ENCODE results near the gene CRELD2.

The CRELD2 gene

DNA sequence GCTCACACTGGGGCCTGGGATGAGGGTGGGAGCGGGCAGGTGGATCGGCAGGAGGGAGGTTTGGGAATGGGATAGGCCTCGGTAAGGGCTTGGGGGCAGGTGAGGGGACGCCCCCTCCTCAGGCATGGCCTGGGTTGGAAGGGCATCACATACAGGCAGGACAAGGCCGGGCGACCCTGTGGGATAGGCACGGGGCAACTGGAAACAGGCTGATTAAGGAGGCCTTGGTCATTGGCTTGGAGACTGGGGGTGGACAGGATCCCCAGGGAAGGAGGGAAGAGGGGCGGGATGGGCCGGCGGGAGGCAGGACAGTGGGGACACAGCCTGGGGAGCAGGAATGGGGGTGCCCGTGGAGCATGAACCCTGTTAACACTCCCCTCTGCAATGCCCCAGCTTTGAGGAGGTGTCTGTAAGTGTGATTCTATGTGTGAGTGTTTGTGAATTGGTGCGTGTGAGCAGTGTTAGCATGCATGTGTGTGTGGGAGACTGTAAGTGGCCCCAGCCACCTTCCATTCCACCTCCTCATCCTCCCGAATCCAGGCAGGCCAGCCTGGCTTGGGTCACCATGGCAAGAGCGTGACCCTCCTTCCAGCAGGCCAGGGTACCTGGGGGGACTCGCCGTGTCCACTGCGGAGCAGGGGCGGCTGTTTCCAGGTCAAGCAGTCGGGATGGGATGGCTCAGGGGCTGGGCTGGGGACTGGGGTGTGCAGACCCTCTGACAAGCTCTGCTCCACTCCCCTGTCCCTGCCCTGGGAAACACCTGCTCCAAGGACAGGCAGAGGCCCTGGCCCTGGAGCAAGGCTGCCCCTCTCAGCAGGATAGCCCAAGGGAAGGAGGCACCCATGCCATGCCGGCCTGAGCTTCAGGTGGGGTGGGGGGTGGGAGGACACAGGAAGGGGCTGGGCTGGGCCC, 38.7 kb downstream of the CRELD2 start:
- no peak for DNase-seq (ENCODE audit: low read depth in 3 of 3, low spot score in 1 of 3)

DNA sequence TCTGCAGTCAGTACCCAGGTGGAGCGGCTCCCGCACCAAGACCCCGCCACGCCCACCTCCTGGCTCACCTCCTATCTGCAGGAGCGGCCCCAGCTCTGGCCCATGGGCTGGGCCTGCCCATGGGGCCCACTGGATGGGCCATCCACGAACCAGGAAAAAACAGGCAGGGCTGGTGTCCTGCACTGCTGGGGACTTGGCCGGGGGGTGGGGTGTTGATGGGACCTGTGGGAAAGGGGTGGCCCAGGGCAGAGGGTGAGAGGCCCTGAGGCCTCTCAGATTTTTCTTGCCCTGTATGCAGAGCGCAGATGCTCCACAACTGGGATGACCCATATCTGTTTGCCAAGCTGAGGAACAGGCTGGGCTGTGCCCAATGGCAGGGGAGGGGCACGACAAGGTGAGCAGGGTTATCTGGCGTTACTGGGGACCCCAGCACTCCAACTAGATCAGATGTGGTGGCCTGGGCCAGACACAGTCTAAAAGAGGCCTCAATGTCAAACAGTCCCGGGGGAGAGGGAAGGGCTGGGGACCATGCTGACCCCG, 39.5 kb downstream of the CRELD2 start:
- no peak for DNase-seq (ENCODE audit: low read depth in 3 of 3, low spot score in 1 of 3)

DNA sequence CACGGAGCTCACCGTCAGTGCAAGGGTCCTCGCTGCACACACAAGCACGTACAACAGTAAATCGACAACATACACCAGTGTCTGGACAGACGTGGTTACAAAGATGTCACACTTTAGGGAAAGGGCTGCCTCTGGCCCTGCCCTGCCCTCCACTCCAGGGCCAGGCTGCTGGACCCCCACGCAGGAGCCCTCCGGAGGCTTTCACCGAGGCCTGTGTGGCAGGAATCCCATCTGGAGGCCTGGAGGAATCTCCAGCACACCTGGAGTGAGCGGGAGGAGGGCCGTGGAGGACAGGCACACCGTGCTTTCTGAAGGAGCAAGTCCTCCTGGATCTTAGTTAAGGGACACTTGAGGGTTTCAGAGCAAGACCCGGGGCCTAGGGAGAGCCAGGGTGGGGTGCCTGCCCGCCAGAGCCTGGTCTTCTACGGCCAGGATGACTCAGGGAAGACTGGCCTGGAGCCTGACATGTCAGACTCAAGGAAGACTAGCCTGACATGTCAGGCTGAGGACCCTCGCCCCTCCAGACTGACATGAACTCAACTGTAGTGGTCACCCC, 40.0 kb downstream of the CRELD2 start:
- no peak for DNase-seq (ENCODE audit: low read depth in 3 of 3, low spot score in 1 of 3)

DNA sequence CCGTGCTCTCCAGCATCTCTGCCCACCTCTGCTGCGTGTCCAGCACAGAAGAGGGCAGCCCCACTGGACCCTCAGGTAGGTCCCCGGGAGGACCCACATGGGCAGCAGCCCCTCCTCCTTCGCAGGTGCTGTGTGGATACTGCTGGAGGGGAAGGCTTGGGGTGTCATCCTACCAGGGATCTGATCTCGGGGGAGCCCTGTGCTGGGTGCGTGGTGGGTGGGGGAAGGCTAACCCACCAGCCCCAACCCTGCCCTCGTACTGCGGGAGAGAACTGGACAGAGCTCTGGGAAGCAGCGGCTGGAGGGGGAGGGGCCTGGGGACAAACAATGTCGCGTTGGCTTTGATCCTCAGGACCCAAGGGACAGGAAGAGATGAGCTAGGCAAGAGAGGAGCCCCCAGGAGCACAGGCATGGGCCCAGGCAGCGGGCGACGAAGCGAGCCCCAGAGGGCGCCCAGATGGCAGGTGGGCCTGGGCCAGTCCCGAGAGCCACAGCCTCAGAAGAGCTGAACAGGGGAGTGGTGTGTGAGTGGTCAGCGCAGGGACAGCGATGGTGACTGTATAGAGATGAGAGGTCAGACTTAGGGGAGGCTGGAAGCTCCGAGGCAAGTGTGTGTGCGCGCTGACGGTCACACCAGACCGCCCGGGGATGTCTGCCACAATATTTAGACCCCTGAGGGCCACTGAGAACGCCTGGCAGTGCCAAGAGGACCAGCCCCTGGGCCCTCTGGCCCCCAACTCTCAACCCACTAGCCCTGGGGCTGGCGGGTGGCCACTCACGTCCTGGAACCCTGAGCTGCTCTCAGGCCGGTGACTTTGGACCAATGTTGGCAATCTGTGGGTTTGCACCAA, 40.7 kb downstream of the CRELD2 start:
- no peak for DNase-seq (ENCODE audit: low read depth in 3 of 3, low spot score in 1 of 3)

DNA sequence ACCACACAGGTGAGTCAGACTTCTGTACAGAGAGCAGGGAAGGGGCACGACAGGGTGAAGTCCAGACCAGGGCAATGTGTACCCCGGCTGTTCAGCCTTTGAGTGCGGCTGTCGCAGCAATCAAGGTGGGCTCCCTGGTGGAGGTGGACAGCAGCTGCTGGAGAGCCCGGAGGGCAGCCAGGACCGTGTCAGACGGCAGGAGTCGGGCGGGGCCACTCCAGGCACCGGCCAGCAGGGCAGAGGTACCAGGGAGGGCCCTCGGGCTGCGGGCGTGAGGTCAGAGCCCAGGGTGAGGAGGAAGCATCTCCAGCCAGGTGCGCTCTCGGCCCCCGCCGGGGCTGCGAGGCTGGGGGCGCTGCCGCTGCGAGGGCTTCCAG, 41.3 kb downstream of the CRELD2 start:
- DNase-seq (ENCODE audit: low read depth in 3 of 3, low spot score in 1 of 3), result peak in 1 of 3 donors; percentile 32

DNA sequence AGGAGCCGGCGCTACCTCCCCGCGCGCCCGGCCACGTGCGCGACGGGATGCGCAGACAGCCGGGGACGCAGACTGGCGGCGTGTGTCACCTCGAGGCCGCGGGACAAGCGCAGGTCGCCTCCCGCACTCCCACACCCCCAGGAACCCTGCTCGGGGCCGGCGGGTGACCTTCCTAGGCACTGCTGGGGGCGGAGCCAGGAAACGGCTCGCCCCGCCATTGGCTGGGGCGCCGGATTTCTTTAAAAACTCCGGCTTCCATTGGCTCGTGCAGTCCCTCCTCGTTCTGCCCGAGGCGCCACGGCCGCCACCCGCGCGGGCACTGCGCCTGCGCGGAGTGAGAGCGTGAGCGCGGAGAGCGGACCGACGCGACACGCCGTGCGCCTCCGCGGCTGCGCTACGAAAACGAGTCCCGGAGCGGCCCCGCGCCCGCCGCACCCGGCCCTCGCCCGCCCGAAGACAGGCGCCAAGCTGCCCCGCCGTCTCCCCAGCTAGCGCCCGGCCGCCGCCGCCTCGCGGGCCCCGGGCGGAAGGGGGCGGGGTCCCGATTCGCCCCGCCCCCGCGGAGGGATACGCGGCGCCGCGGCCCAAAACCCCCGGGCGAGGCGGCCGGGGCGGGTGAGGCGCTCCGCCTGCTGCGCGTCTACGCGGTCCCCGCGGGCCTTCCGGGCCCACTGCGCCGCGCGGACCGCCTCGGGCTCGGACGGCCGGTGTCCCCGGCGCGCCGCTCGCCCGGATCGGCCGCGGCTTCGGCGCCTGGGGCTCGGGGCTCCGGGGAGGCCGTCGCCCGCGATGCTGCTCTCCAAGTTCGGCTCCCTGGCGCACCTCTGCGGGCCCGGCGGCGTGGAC, 41.9 kb downstream of the CRELD2 start, which contains the start of gene PIM3:
TSS of gene PIM3 (plus strand) at position 614 of the 846 bp plus-strand sequence. CDS start at position 790, 176 bp downstream.
- DNase-seq (ENCODE audit: low read depth in 3 of 3, low spot score in 1 of 3), result peak; percentile 80 to 89 (median 82)

DNA sequence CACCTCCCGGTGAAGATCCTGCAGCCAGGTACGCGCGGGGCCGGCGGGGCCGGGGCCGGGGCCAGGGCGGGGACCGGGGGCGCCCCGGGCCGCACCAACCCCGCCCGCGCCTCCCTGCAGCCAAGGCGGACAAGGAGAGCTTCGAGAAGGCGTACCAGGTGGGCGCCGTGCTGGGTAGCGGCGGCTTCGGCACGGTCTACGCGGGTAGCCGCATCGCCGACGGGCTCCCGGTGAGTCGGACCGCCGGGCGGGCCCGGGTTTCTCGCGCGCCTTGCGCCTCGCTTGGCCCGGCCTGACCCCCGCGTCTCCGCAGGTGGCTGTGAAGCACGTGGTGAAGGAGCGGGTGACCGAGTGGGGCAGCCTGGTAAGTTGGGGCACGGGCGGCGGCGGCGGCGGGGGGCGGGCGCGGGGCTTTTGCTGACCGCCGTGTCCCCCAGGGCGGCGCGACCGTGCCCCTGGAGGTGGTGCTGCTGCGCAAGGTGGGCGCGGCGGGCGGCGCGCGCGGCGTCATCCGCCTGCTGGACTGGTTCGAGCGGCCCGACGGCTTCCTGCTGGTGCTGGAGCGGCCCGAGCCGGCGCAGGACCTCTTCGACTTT, 42.7 kb downstream of the CRELD2 start:
- DNase-seq (ENCODE audit: low read depth in 3 of 3, low spot score in 1 of 3), result no peak

DNA sequence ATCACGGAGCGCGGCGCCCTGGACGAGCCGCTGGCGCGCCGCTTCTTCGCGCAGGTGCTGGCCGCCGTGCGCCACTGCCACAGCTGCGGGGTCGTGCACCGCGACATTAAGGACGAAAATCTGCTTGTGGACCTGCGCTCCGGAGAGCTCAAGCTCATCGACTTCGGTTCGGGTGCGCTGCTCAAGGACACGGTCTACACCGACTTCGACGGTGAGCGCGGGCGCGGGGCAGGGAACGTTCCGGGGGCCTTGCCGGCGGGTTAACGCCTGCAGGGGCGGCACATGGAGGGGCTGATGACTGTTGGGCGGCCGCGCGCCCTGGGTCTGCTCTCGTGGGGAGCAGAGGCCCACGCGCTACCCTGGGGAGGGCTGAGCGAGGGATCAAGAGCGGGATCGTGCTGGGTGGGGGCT, 43.2 kb downstream of the CRELD2 start:
- DNase-seq (ENCODE audit: low read depth in 3 of 3, low spot score in 1 of 3), result no peak

DNA sequence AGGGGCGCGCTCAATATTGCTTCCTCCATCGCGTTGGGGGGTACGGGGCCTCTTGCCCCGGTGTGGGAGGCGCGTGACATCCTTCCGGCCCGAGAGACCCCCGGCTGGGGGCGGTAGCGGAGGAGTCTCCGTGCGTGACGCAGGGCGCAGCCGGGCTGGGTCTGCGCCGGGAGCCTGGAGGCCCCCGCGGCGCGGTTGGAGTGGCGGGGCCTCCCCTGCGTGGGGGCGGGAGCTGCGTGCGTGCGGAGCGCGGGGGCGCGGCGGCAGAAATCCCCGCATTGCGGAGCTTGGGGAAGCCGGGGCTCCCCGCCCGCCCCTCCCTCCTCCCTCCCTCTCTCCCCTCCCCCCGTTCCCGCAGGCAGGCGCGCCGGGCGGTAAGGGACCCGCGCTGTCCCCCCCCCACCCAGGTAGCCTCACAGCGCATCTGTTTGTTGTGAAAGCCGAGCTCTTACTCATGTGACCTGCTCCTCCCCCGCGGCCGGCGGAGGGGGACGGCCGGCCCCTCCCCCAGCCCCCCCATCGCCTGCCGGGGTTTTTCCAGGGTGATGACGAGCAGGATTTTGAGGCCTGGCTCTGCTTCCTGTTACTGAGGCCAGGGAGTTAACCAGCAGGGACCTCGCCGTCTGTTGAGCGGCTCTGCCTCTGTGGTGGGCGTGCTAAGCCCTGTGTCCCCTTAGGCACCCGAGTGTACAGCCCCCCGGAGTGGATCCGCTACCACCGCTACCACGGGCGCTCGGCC, 43.7 kb downstream of the CRELD2 start:
- DNase-seq (ENCODE audit: low read depth in 3 of 3, low spot score in 1 of 3), result peak; percentile 74 to 88 (median 74)

DNA sequence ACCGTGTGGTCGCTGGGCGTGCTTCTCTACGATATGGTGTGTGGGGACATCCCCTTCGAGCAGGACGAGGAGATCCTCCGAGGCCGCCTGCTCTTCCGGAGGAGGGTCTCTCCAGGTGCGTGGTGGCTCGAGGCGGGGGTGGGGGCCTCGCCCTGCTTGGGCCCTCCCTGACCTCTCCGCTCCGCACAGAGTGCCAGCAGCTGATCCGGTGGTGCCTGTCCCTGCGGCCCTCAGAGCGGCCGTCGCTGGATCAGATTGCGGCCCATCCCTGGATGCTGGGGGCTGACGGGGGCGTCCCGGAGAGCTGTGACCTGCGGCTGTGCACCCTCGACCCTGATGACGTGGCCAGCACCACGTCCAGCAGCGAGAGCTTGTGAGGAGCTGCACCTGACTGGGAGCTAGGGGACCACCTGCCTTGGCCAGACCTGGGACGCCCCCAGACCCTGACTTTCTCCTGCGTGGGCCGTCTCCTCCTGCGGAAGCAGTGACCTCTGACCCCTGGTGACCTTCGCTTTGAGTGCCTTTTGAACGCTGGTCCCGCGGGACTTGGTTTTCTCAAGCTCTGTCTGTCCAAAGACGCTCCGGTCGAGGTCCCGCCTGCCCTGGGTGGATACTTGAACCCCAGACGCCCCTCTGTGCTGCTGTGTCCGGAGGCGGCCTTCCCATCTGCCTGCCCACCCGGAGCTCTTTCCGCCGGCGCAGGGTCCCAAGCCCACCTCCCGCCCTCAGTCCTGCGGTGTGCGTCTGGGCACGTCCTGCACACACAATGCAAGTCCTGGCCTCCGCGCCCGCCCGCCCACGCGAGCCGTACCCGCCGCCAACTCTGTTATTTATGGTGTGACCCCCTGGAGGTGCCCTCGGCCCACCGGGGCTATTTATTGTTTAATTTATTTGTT, 44.6 kb downstream of the CRELD2 start:
- no peak for DNase-seq (ENCODE audit: low read depth in 3 of 3, low spot score in 1 of 3)

DNA sequence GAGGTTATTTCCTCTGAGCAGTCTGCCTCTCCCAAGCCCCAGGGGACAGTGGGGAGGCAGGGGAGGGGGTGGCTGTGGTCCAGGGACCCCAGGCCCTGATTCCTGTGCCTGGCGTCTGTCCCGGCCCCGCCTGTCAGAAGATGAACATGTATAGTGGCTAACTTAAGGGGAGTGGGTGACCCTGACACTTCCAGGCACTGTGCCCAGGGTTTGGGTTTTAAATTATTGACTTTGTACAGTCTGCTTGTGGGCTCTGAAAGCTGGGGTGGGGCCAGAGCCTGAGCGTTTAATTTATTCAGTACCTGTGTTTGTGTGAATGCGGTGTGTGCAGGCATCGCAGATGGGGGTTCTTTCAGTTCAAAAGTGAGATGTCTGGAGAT, 45.2 kb downstream of the CRELD2 start:
- no peak for DNase-seq (ENCODE audit: low read depth in 3 of 3, low spot score in 1 of 3)

DNA sequence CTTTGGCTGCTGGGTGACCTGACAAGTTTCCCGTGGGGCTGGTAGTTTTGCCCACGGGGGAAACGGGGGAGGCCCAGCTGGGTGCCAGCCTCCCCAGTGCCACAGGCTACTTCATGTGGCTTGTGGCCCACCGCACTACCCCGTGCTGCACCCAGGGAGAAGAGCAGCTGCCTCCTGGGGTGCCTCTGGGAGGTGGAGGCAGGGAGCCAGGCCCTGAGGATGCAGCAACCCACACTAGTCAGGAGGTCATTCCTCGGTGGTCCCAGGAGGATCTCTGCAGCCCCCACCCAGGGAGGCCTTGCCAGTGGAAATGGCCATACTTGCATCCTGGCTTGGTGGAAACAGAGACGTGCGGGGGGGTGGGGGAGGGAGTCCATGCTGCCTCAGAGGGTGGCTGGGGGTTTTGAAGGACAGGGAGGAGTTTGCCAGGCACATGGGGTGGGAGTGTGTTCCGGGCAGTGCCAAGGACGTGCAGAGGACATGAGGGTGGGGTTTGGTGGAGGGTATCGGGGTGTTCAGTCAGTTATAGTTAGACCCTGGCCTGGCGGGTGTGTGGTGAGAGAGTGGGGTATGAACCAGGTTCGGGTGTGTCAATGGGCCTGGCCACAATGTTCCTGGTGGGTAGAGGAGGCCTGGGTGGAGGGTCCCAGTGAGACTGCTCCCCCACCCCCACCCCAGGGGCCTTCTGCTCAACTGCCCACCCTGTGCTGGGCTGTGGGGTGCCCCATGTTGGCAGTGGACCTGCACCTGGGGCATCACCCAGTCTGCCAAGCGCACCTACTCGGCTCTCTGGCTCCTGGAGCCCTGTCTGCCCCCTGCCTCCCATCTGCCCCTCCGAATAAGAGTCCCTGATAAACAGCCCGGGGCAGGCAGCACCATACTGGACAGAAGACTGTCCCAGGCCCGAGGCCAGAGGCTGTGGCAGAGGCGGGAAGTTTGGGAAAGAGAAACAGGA, 46.0 kb downstream of the CRELD2 start:
- DNase-seq (ENCODE audit: low read depth in 3 of 3, low spot score in 1 of 3), result no peak

DNA sequence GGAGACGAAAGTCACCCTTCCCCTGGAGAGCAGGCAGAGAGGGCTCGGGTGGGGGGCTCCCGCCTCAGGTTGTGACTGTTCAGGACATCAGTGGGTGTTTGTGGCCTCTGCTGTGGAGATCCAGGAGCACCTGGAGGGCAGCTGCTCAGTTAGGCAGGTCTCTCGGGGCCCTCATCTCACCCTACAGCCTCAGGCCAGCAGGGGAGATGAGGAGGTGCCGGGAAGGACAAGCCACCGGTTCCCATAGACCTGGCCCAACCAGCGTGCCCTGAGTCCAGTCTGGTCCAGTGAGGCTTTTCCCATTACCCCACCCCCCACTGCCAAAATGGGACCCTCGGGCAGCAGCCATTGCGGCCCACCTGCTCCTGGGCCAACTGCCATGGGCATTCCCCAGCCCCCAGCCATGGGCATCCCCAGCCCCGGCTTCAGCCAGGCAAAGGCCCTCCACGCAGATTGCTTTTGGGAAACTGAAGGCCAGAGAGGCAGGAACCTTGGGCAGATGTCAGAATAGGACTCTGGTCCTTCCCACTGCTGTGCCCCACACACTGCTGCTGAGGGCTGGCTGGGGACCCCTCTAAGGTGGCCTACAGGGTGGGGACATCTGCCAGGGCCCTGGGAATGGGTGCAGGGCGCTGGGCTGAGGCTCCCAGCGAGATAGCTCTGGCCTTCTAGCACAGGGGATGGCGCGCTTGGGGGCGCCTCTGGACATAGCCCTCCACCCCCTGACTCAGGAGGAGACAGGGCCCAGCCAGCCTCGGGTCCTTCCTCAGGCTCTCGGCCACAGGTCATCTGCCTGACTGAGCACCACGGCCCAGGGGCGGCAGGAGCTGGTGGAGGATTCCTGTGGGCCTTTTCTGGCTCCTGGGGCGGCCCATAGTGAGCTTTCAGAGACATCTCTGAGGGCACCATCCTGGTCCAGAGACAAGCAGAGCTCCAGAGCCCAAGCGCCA, 46.9 kb downstream of the CRELD2 start:
- DNase-seq (ENCODE audit: low read depth in 3 of 3, low spot score in 1 of 3), result no peak

DNA sequence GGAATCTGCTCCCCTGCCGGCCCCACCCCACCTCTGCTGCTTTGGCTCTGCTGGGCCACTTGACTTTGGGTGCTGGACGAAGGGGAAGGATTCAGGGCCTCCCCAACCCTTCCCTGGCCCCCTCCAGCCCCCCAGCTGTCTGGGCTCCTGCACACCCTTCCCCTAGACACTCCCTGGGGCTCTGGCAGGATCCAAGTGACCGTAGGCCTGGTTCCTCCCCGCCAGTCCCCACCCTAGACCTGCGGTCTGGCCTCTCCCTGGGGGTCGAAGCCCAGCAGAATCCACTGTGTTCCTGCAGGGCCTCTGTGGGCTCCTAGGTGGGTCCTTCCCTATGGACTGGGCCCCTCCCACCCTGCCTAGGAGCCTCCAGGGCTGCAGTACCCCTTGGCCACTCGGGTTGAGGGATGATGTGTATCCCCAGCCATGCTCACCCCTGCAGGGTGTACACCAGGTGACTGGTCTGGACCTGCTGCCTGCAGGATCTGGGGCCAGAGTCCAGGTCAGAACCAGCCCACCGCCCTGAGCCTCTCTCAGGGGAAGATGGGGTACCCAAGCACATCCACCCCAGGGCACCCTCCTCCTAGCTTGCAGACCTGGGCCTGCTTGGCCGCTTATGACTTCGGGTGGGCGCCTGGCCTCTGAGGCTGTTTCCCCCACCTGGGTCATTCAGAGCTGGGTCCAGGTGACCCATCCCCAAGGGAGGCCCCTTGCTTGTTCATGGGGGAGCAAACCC, 47.8 kb downstream of the CRELD2 start:
- DNase-seq (ENCODE audit: low read depth in 3 of 3, low spot score in 1 of 3), result no peak
